IMR-90 (cell line): ENCODE measurements around the gene TRAPPC10. TPM values are rescaled to one million over a fixed set of nuclear protein-coding genes. Genes with fewer than 3 reads are reported as not detected.

Source experiments
- ATAC-seq: fragments of 200-7000 bp; cut with Tn5 transposase; 2 replicates; pipeline ENCODE4 v1.9.1; 2020; ENCODE audit warnings: low read depth, mild to moderate bottlenecking, moderate library complexity
- BruUV-seq: library from RNA; stranded (reverse); fragments of 400-500 nt; replicated peaks from 2 replicates; lab custom pipeline; 2021; lab: Mats Ljungman, UMichigan
- CTCF ChIA-PET: fragments of 300-600 bp; formaldehyde crosslinking; extraction: SDS; loops from one replicate; lab custom pipeline; 2021; ENCODE audit warnings: antibody characterized with exemption; lab: Yijun Ruan, JAX
- POLR2A ChIA-PET: fragments of 300-600 bp; sonication (Branson Sonifier 250); formaldehyde crosslinking; loops from one replicate; lab custom pipeline; 2022; ENCODE audit warnings: antibody characterized with exemption; ENCODE audit not compliant: unreplicated experiment; lab: Charles Lee
- DNase-seq: peaks from one replicate; pipeline ENCODE4 v3.0.0; 2013
- H2AFZ ChIP-seq: replicated peaks from 2 replicates; pipeline ENCODE3; 2013; ENCODE audit warnings: low read length, mild to moderate bottlenecking; ENCODE audit not compliant: poor library complexity
- H2AK5ac ChIP-seq: 2 replicates; pipeline ENCODE4 v1.6.1; 2013; ENCODE audit warnings: low read depth, low read length, inconsistent platforms
- H2AK9ac ChIP-seq: replicated peaks from 2 replicates; pipeline ENCODE3; 2013; ENCODE audit warnings: mild to moderate bottlenecking, low read depth, low read length, moderate library complexity; ENCODE audit not compliant: poor library complexity
- H2BK120ac ChIP-seq: 2 replicates; pipeline ENCODE4 v1.6.1; 2013; ENCODE audit warnings: low read depth, low read length, inconsistent platforms
- H2BK15ac ChIP-seq: 3 replicates; pipeline ENCODE4 v1.6.1; 2013; ENCODE audit warnings: low read depth, low read length, inconsistent platforms
- H2BK20ac ChIP-seq: 2 replicates; pipeline ENCODE4 v1.6.1; 2013; ENCODE audit warnings: low read depth, mild to moderate bottlenecking, inconsistent platforms, low read length, moderate library complexity
- H2BK5ac ChIP-seq: 2 replicates; pipeline ENCODE4 v1.6.1; 2013; ENCODE audit warnings: mild to moderate bottlenecking, low read depth, low read length, inconsistent platforms; ENCODE audit not compliant: poor library complexity, severe bottlenecking
- H3K14ac ChIP-seq: replicated peaks from 2 replicates; pipeline ENCODE4 v1.6.1; 2013; ENCODE audit warnings: low read depth, low read length, inconsistent platforms
- H3K18ac ChIP-seq: 2 replicates; pipeline ENCODE4 v1.6.1; 2013; ENCODE audit warnings: low read depth, low read length, control low read depth
- H3K23ac ChIP-seq: 2 replicates; pipeline ENCODE4 v1.6.1; 2013; ENCODE audit warnings: low read depth, low read length, inconsistent platforms
- H3K27ac ChIP-seq: 2 replicates; pipeline ENCODE4 v1.5.1; 2013; ENCODE audit warnings: mild to moderate bottlenecking, control low read depth, low read length; ENCODE audit not compliant: insufficient read depth
- H3K27me3 ChIP-seq: 2 replicates; pipeline ENCODE4 v1.6.1; 2013; ENCODE audit warnings: low read length; ENCODE audit not compliant: control insufficient read depth, insufficient read depth
- H3K36me3 ChIP-seq: 2 replicates; pipeline ENCODE4 v1.6.1; 2013; ENCODE audit warnings: low read length, mixed read lengths; ENCODE audit not compliant: control insufficient read depth, insufficient read depth
- H3K4ac ChIP-seq: 2 replicates; pipeline ENCODE4 v1.6.1; 2013; ENCODE audit warnings: low read depth, low read length, inconsistent platforms
- H3K4me1 ChIP-seq: 2 replicates; pipeline ENCODE4 v1.6.1; 2013; ENCODE audit warnings: low read length, mixed read lengths; ENCODE audit not compliant: control insufficient read depth, insufficient read depth
- H3K4me2 ChIP-seq: 2 replicates; pipeline ENCODE4 v1.6.1; 2013; ENCODE audit warnings: low read depth, mild to moderate bottlenecking, control low read depth, low read length, moderate library complexity
- H3K4me3 ChIP-seq: 2 replicates; pipeline ENCODE4 v1.5.1; 2013; ENCODE audit warnings: low read depth, mild to moderate bottlenecking, control low read depth, low read length, moderate library complexity; ENCODE audit not compliant: insufficient read depth
- H3K56ac ChIP-seq: 2 replicates; pipeline ENCODE4 v1.6.1; 2013; ENCODE audit warnings: low read length, inconsistent platforms; ENCODE audit not compliant: insufficient read depth; ENCODE audit errors: extremely low read depth
- H3K79me1 ChIP-seq, 2 experiments: 2 replicates each; pipeline ENCODE4 v1.6.1; 2013; ENCODE audit warnings: low read length in 2 of 2, inconsistent platforms in 1 of 2, low read depth in 1 of 2
- H3K9ac ChIP-seq: 2 replicates; pipeline ENCODE4 v1.6.1; 2013; ENCODE audit warnings: low read depth, low read length, control low read depth
- H3K9me1 ChIP-seq: 2 replicates; pipeline ENCODE4 v1.6.1; 2013; ENCODE audit warnings: low read length, inconsistent platforms; ENCODE audit not compliant: insufficient read depth
- H3K9me3 ChIP-seq: 2 replicates; pipeline ENCODE4 v1.6.1; 2013; ENCODE audit warnings: low read length; ENCODE audit not compliant: control insufficient read depth, insufficient read depth
- H4K20me1 ChIP-seq: 2 replicates; pipeline ENCODE4 v1.6.1; 2013; ENCODE audit warnings: low read length, inconsistent platforms; ENCODE audit not compliant: insufficient read depth
- H4K5ac ChIP-seq: 2 replicates; pipeline ENCODE4 v1.6.1; 2013; ENCODE audit warnings: mild to moderate bottlenecking, low read depth, low read length, control low read depth
- H4K8ac ChIP-seq, 2 experiments: 2 replicates each; pipeline ENCODE4 v1.6.1; 2013; ENCODE audit warnings: low read depth in 2 of 2, low read length in 2 of 2, control low read depth in 1 of 2, inconsistent platforms in 1 of 2
- H4K91ac ChIP-seq: 2 replicates; pipeline ENCODE4 v1.6.1; 2013; ENCODE audit warnings: low read depth, low read length, inconsistent platforms; ENCODE audit not compliant: insufficient read depth
- BHLHE40 ChIP-seq: fragments of 150-350 bp; IDR thresholded peaks from 2 replicates; pipeline ENCODE4 v1.6.1; 2016; ENCODE audit warnings: mild to moderate bottlenecking, low read depth, low read length
- CEBPB ChIP-seq: IDR thresholded peaks from 2 replicates; pipeline ENCODE4 v1.6.1; 2012; ENCODE audit warnings: low read depth, low read length, improper control_type of control experiment
- CHD1 ChIP-seq: IDR thresholded peaks from 2 replicates; pipeline ENCODE4 v1.6.1; 2012; ENCODE audit warnings: low read depth, low read length, improper control_type of control experiment
- FOS ChIP-seq: fragments of 150-350 bp; IDR thresholded peaks from 2 replicates; pipeline ENCODE4 v1.6.1; 2016; ENCODE audit warnings: low read depth, low read length
- MAFK ChIP-seq: IDR thresholded peaks from 2 replicates; pipeline ENCODE4 v1.6.1; 2012; ENCODE audit warnings: low read depth, low read length, improper control_type of control experiment
- MAZ ChIP-seq: IDR thresholded peaks from 2 replicates; pipeline ENCODE4 v1.6.1; 2012; ENCODE audit warnings: low read depth, mild to moderate bottlenecking, low read length, improper control_type of control experiment, moderate library complexity, borderline replicate concordance
- MXI1 ChIP-seq: IDR thresholded peaks from 2 replicates; pipeline ENCODE4 v1.6.1; 2012; ENCODE audit warnings: low read depth, mild to moderate bottlenecking, low read length, moderate library complexity, borderline replicate concordance
- NFE2L2 ChIP-seq: fragments of 150-350 bp; IDR thresholded peaks from 2 replicates; pipeline ENCODE4 v1.6.1; 2016; ENCODE audit warnings: low read depth, mild to moderate bottlenecking, low read length
- POLR2A ChIP-seq: IDR thresholded peaks from 2 replicates; pipeline ENCODE4 v1.6.1; 2012; ENCODE audit warnings: mild to moderate bottlenecking, low read depth, low read length
- RAD21 ChIP-seq: IDR thresholded peaks from 2 replicates; pipeline ENCODE4 v1.6.1; 2012; ENCODE audit warnings: low read length, improper control_type of control experiment
- RCOR1 ChIP-seq: IDR thresholded peaks from 2 replicates; pipeline ENCODE4 v1.6.1; 2012; ENCODE audit warnings: mild to moderate bottlenecking, low read length, improper control_type of control experiment; ENCODE audit not compliant: insufficient replicate concordance
- RFX5 ChIP-seq: IDR thresholded peaks from 2 replicates; pipeline ENCODE4 v1.8.0; 2012; ENCODE audit warnings: low read depth, mild to moderate bottlenecking, low read length, moderate library complexity
- SMC3 ChIP-seq: fragments of 150-350 bp; IDR thresholded peaks from 2 replicates; pipeline ENCODE4 v1.6.1; 2016; ENCODE audit warnings: low read depth, mild to moderate bottlenecking, antibody characterized with exemption, low read length, moderate library complexity
- WGBS, 2 experiments: methylation state at CpG; one replicate each; pipeline versions ENCODE4 v1.1.5 to v1.1.7; 2013; ENCODE audit warnings: missing lambda C conversion rate in 2 of 2; ENCODE audit not compliant: insufficient read length in 1 of 2; ENCODE audit errors: extremely low coverage in 2 of 2; 5-methylcytosine and 5-hydroxymethylcytosine counted together
- dilution Hi-C: fragments of 300-500 bp; cut with HindIII; formaldehyde crosslinking; loops from one replicate; pipeline ENCODE4 v1.14.3; 2018; ENCODE audit warnings: low sequenced_read_pairs; ENCODE audit not compliant: unreplicated experiment
- in situ Hi-C: fragments of 300-500 bp; cut with MboI; formaldehyde crosslinking; loops from 3 replicates; pipeline ENCODE4 v1.14.3; 2019; ENCODE audit warnings: low sequenced_read_pairs, inconsistent platforms, mixed read lengths
- intact Hi-C: fragments of 100-400 bp; cut with micrococcal nuclease; formaldehyde crosslinking; loops from 2 replicates; pipeline ENCODE4 v1.10.0; 2022
- polyA plus RNA-seq, 3 experiments: library from polyadenylated mRNA; depleted of rRNA; stranded (reverse); fragments of >200 nt; gene quantifications; 2 replicates each; pipeline ENCODE4 v1.2.3, GENCODE V29; 2012; ENCODE audit warnings: low replicate concordance in 1 of 3
- total RNA-seq: library from RNA; depleted of rRNA; stranded (reverse); fragments of >200 nt; gene quantifications from 2 replicates; pipeline ENCODE4 v1.2.3, GENCODE V29; 2012
- TF ChIP-seq, protein P1 (sequence below): conservative IDR thresholded peaks from 2 replicates; pipeline ENCODE4 v1.5.1; 2012; ENCODE audit warnings: mild to moderate bottlenecking, low read depth, low read length, improper control_type of control experiment
- TF ChIP-seq, protein P2 (sequence below): fragments of 150-350 bp; IDR thresholded peaks from 2 replicates; pipeline ENCODE4 v1.6.1; 2017; ENCODE audit warnings: mild to moderate bottlenecking, antibody characterized with exemption, low read length, low read depth
- TF ChIP-seq, protein P3 (sequence below): fragments of 150-350 bp; IDR thresholded peaks from 2 replicates; pipeline ENCODE4 v1.6.1; 2016; ENCODE audit warnings: low read depth, mild to moderate bottlenecking, low read length, moderate library complexity, borderline replicate concordance

The TRAPPC10 gene
- total and polyA plus RNA-seq, 2 of the 4 experiments (the other 2 are of a cell fraction): 17.8 to 18.1 TPM

DNA sequence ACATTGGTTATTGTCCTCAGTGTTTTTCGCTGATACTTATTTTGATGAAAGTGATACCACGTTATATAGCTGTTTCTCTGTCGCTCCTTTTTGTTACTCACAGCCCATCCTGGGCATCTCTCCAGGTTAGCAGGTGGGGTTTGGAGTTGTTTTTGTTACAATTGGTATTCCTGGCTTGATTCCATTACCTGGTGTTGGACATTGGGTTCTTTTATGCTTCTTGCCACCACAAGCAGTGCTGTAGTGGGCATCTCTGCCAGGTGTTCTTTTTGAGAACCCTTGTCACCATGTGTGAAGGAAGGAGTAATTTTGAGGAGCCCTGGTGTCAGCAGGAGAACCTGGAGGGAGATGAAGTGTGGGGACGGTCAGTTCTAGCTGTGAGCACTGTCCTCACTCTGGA is 47.6 kb downstream of the TRAPPC10 start:
- Histone ChIP-seq H4K91ac (no peak overlapping the region), H2AK5ac (no peak overlapping the region), H3K14ac (no peak overlapping the region), H3K9ac (no peak overlapping the region), H2AK9ac (no peak overlapping the region), H3K4ac (no peak overlapping the region), H2BK5ac (no peak overlapping the region), H3K36me3 (peaks cover 48% of the 10 kb centered on the region), H3K4me2 (no peak overlapping the region), H4K5ac (no peak overlapping the region), H3K4me3 (no peak overlapping the region), H2BK120ac (no peak overlapping the region), H3K9me1 (peaks cover 8% of the 10 kb centered on the region), H2BK15ac (no peak overlapping the region), H3K18ac (no peak overlapping the region), H3K27ac (no peak overlapping the region), H2AFZ (no peak overlapping the region), H4K20me1 (peaks cover 9% of the 10 kb centered on the region), H3K23ac (no peak overlapping the region), H3K27me3 (no peaks in the 10 kb centered on the region), H3K56ac (no peak overlapping the region), H3K9me3 (no peaks in the 10 kb centered on the region), H3K4me1 (peaks cover 3% of the 10 kb centered on the region), H3K79me1 (peaks cover 41 to 53% of the 10 kb centered on the region in 2 experiments), H2BK20ac (no peak overlapping the region), H4K8ac (no peak overlapping the region)
- DNase-seq (no peak), ATAC-seq (no peak)
- ChIA-PET CTCF (no interaction called here), POLR2A (interaction anchor here (0.6 kb wide), 1 partner anchor 33 kb away, joined by 3 read pairs; no protein-coding TSS in a partner anchor)
- TF ChIP-seq MAFK (no peak), POLR2A (no peak), NFE2L2 (no peak), CHD1 (no peak), SMC3 (no peak), MAZ (no peak), RAD21 (no peak), BHLHE40 (no peak), RFX5 (no peak), FOS (no peak), RCOR1 (no peak), CEBPB (no peak), MXI1 (no peak)
- TF ChIP-seq, protein P1, sequence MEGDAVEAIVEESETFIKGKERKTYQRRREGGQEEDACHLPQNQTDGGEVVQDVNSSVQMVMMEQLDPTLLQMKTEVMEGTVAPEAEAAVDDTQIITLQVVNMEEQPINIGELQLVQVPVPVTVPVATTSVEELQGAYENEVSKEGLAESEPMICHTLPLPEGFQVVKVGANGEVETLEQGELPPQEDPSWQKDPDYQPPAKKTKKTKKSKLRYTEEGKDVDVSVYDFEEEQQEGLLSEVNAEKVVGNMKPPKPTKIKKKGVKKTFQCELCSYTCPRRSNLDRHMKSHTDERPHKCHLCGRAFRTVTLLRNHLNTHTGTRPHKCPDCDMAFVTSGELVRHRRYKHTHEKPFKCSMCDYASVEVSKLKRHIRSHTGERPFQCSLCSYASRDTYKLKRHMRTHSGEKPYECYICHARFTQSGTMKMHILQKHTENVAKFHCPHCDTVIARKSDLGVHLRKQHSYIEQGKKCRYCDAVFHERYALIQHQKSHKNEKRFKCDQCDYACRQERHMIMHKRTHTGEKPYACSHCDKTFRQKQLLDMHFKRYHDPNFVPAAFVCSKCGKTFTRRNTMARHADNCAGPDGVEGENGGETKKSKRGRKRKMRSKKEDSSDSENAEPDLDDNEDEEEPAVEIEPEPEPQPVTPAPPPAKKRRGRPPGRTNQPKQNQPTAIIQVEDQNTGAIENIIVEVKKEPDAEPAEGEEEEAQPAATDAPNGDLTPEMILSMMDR: no peak
- TF ChIP-seq, protein P2, sequence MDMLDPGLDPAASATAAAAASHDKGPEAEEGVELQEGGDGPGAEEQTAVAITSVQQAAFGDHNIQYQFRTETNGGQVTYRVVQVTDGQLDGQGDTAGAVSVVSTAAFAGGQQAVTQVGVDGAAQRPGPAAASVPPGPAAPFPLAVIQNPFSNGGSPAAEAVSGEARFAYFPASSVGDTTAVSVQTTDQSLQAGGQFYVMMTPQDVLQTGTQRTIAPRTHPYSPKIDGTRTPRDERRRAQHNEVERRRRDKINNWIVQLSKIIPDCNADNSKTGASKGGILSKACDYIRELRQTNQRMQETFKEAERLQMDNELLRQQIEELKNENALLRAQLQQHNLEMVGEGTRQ: no peak
- TF ChIP-seq, protein P3, sequence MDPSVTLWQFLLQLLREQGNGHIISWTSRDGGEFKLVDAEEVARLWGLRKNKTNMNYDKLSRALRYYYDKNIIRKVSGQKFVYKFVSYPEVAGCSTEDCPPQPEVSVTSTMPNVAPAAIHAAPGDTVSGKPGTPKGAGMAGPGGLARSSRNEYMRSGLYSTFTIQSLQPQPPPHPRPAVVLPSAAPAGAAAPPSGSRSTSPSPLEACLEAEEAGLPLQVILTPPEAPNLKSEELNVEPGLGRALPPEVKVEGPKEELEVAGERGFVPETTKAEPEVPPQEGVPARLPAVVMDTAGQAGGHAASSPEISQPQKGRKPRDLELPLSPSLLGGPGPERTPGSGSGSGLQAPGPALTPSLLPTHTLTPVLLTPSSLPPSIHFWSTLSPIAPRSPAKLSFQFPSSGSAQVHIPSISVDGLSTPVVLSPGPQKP: no peak
- dilution Hi-C loops: no loop called here
- intact Hi-C loops: no loop called here
- in situ Hi-C loops: no loop called here
- WGBS, 2 experiments: no CpG with 5 or more reads among the region's 4 CpGs
- BruUV-seq: no TSS peak
